Fibroblast of upper back skin (primary cell): ENCODE data around the gene RILPL2.
"Not testable (repeated sequence)": the region's sequence is repeated elsewhere in the genome, so short reads cannot be mapped to it uniquely, and the experiment has no call there.

Source experiments
- DNase-seq: peaks from one replicate; pipeline ENCODE4 v3.0.0-alpha.2; 2013

RILPL2 gene, protein sequence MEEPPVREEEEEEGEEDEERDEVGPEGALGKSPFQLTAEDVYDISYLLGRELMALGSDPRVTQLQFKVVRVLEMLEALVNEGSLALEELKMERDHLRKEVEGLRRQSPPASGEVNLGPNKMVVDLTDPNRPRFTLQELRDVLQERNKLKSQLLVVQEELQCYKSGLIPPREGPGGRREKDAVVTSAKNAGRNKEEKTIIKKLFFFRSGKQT

DNA sequence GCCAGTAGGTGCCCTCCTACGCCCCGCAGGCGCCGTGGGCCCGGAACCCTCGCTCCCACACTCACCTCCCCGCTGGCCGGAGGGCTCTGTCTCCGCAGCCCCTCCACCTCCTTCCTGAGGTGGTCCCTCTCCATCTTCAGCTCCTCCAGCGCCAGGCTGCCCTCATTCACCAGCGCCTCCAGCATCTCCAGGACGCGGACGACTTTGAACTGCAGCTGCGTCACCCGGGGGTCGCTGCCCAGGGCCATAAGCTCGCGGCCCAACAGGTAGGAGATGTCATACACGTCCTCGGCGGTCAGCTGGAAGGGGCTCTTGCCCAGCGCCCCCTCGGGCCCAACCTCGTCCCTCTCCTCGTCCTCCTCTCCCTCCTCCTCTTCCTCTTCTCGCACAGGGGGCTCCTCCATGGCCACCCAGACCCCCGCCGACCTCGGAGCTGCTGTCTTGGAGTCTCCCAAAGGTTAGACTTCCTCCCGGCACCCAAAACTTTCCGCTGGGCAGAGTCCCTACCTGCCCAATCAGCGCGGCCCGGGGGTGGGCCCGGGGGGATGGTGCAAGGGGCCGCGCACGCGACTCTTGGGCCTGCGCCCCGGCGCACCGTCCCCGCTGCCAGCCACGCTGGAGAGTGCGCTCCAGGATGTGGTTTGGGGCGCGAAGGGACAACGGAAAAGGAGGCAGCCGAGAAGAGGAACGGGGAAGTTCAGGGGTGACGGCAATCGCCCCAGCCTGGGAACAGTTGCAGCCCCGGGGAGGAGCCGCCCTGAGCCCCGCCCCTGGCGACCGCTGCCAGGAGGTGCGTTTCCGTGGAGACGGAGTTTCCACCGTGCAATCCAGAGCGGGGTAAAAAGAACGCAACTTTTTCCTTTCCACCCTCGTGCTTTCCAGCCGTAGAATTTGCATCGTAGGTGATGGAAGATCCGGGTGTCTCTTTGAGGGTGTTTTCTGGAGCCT is at the start of gene RILPL2:
Gene RILPL2 (minus strand): TSS at position 668 of the 948 bp plus-strand sequence. CDS start 264 bp downstream, at position 404.
- peak; percentile 62 for DNase-seq

DNA sequence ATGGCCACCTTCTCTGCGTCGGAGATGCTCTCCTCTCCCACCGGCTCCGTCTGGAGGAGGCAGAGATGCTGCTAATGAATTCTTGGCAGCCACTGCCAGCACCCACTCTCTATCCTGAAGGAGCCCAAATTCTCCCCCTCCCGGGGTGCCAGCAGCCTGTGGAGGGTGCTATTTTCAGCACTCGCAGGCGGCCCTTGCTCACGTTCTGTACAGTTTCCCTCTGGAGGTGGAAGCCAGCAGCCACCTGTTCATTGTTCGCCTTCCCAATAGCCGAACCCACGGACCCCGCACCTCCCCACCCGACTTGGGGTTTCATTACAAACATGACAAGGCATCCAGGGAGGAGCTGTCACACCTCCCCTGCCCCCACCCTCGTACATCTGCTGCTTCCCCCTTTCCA is 49.3 kb upstream of the RILPL2 start:
- DNase-seq, result no peak

DNA sequence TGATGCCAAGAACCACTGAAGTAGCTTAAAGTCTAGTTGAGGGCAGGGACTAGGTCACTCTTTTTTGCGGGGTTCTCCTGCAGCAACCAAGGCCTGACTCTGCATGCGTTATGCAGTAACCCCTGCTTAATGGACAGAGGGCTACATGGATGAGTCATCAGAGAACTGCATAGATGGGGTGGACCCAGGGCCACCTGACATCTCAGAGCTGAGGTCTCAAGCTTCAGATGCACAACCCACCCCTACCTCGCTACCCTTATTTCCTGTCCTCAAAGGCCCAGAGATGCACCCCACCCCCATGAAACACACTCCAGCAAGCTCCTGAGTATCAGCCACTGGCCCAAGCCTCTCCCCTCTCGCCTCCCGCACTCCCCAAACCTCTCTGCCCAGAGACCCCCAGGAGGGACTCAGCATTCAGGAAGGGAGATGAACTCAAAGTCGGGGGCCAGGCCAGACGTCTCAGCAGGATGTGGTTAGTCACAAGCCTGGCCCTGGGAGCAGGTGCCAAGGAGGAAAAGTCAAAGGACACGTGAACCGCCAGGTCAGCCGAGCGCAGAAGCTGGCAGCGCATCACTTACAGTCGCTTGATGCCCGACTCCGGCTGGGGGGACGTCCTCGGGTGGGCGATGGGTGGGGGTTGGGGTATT is 47.2 kb upstream of the RILPL2 start:
- DNase-seq, result no peak

DNA sequence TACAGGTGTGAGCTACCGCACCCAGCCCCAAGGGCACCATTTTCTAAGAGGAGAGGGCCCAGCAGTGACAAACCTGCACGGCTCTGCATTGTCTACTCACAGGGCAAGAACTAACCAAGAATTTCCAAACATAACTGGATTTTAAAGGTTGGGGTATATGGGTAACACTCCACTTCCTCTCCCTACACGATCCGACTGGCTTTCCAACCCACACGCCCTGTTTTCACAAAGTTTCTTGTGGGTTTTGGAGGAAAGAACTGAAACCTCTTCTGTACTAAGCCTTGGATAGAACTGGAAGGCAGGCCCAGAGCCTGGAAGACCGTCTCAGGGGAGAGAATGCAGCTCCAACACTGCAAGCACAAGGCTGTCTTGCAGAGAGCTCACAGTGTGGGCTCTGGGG is 46.4 kb upstream of the RILPL2 start:
- DNase-seq, result no peak

DNA sequence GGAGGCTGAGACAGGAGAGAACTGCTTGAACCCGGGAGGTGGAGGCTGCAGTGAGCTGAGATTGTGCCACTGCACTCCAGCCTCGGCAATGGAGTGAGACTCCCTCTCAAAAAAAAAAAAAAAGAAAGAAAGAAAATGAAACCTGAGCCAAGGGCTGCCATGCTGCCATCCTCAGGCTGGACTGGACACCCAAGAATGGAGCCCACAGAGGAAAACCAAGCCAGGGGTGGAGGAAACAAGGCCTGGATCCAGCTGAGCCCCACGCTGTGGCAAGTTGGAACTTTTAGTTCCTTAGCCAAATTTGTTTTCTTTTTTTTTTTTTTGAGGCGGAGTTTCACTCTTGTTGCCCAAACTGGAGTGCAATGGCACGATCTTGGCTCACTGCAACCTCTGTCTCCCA is 44.8 kb upstream of the RILPL2 start:
- not testable (repeated sequence) for DNase-seq

DNA sequence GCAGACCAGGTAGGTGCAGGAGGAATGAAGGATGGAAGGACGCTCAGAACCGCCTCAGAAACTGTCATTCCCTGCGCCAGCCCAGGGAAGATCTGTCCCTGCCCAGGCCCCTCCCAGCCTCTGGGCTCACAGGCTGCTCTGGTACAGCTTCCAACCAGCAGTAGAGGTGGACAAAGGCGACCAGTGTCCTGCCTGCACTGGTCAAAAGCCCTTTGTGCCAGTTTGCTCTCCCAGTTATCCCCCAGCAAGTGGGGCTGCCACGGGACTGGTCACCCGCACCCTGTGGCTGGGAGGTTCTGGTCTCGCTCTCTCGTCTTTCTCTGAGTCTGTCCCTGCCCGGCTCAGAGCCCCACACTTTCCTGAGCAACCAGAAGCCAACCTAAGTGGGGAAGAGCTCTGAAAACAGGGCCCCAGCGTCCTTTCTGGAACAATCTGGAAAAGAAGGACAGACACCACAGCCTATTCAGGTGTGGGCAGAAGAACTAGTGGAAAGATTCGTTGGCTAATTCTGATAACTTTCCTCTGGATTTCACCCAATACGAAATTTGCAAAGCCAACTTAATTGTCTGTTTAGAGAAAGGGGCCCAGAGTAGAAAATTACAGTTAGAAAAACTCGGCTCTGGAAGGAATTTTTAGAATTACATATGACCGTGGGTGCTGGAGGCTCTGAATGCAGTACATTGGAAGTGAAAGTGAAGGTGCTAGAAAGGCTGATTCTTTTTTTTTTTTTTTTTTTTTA is 43.1 kb upstream of the RILPL2 start:
- no peak for DNase-seq

DNA sequence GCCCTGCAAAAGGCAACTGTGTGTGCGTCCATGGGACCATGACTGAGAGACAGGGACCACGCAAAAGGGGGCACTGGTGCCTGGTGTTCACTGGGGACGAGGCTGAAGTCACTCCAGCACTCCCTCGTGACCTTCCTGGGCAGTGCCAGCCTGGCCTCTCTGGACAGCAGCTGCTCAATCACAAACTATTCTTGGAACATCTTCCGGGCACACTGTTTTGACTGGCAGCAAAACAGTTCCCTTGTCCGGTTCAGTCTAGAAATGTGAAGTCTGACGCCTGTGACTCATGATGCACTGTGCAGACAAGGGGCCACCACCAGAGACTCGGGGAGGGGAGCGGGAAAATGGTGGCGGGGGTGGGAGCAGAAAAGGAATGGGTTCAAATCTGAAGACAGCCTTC is 42.3 kb upstream of the RILPL2 start:
- DNase-seq, result no peak

DNA sequence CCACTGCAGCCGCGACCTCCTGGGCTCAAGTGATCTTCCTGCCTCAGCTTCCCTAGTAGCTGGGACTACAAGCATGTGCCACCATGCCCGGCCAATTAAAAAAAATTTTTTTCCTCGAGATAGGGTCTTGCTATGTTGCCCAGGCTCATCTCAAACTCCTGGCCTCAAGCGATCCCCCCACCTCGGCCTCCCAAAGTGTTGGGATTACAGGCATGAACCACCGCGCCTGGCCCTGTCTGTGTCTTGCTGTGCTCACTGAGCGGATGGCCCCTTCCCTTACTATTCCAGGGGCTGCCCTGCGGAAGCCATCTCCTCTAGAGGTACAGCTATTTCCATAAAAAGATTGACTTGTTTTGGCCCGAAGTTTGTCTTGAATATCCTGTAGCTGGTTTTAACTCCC is 41.6 kb upstream of the RILPL2 start:
- no peak for DNase-seq

DNA sequence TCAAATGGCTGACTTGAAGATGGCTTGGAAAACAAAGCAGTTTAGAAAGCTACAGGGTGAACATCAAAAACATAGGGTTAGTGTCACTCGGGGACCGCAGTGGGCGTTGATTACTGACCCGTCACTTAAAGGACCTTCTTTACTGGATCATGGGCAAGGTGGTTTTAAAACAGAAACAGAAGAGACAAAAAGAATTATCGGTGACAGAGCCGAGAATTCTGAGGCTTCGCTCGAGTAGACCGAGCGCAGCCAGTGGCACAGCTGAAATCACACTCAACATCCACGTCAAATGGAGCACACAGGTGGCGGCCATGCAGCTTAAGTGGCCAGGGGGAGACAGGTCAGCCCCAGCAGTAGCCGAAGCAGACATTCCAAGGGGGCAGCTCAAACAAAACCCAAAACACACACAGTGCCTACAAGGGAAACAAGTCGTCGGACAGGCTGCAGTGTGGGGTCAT is 38.8 kb upstream of the RILPL2 start:
- DNase-seq, result no peak

DNA sequence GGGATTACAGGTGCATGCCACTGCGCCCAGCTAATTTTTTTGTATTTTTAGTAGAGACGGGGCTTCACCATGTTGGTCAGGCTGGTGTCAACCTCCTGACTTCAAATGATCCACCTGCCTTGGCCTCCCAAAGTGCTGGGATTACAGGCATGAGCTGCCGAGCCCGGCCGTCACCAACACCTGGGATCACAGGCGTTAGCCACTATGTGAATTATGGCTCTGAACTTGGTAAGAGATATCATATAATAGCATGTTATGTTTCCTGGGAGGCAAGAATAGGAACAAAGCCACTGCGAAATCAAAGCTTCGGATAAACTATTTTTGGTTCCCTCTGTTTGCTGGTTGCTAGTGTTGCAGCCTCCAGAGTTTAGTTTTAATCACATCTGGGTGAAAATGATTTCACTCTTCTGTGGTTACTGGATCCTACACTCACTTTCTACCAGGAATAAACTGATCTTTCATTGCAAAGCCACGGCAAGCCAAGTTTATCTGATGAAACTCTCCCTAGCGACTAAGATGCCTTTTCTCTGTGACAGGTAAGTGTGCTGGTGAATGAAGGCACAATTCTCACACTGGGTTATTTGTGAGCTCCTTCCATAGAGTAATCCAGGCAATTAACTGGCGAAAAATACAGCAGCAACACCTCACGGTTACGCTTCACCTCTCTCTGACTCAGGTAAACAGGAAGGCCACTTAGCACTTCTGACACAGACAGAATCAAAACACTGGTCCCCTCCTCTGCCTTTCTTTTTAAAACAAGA is 38.2 kb upstream of the RILPL2 start:
- DNase-seq, result no peak

DNA sequence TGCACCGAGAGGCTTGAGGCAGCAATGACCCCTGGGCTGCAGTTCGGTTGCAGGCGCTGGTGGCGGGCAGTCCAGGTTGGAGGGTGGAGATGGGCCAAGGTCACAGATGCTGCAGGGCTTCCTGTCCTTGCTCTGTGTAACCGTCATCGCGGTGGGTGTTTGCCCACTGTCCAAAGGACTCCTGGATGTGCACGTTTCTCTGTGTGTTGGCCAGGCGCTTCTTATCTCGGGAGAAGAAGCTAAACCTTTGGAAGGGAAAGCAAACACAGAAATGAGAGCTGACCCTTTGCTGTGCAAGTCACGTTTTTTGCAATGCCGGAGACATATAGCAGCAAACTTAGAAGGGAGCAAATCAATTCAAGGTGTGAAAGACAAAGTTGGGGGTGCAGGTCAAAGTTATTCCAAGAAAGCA is 36.0 kb upstream of the RILPL2 start:
- DNase-seq, result no peak

DNA sequence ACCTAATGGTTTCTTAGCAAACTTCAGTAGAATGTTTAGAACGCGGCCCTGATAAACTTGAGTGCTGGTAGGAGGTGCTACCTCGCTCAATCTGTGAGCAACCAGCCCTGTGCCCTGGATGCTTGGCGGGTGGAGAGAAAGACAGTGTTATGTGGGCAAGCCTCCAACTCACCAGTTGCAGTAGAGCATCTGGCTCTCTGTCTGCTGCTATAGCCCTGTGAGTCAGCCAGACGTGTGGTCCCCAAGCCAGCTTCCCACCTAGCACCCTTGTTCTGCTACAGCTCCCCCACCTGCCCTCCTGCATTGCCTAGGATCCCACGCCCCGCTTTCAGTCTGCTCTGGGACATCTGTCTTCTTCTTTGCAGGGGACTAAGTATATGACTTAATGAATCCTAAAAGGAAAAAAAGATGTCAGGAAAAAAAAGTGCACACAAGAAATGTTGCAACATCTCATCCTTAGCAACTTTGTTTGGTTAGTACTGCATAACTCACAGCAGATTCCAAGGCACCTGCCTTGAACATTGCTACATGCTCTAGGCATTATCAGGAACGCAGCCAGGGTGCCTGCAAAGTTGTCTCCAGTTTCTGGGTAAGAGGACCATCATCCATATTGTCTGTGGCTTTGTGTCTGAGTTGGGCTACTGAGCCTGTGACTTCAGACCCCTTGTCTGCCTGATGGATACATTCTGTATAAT is 35.0 kb upstream of the RILPL2 start:
- peak; percentile 68 for DNase-seq

DNA sequence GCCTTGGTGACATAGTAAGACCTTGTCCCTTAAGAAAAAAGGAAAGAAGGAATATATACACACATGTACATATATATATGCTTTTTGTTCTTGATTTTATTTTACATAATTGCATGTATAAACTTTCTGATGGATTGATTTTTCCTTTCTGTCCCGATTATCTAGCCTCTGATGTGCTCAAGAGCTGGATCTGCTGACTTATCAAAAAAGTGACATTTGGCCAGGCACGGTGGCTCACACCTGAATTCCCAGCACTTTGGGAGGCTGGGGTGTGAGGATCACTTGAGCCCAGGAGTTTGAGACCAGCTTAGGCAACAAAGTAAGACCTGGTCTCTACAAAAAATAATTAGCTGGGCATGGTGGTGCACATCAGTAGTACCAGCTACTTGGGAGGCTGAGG is 33.5 kb upstream of the RILPL2 start:
- no peak for DNase-seq

DNA sequence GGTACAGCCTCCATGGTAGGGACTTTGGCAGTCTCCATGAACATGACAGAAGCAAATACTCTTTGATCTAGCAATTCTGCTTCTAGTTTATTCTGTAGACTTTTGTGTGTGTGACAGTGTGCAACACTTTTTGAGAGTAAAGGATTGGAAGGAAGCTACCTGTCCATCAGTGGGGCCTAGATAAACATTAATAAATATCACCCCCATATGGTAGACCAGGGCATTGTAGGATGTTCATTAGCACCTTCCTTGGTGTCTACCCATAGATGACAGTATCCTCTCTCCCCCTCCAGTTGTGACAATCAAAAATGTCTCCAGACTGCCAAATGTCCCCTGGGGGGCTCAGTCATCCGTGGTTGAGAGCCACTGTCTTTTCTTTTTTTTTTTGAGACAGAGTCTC is 32.3 kb upstream of the RILPL2 start:
- no peak for DNase-seq

DNA sequence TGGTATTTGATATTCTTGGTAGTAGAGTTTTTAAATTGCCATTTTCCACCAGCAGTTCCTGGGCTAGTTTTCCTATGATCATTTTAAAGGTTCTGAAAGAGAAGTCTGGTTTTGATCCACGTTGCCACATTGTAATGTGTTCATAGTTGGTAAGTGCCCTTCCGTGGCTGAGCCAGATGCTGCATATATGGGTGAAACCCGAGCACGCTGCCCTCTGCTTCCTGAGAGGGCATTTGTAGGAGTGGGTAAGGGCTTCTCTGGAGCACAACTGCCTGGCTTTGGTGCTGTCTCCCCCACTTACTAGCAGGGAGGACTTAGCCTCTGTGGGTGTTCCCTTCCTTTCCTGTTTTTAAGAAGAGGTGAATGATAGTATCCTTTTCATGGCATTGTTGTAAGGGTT is 28.6 kb upstream of the RILPL2 start:
- no peak for DNase-seq

DNA sequence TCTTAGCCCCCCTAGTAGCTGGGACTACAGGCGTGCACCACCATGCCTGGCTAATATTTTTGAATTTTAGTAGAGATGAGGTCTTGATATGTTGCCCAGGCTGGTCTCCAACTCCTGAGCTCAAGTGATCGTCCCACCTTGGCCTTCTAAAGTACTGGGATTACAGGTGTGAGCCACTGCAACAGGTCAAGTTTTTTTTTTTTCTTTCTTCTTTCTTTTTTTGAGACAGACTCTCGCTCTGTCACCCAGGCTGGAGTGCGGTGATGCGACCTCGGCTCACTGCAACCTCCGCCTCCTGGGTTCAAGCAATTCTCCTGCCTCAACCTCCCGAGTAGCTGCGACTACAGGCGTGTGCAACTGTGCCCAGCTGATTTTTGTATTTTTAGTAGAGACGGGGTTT is 26.7 kb upstream of the RILPL2 start:
- not testable (repeated sequence) for DNase-seq

DNA sequence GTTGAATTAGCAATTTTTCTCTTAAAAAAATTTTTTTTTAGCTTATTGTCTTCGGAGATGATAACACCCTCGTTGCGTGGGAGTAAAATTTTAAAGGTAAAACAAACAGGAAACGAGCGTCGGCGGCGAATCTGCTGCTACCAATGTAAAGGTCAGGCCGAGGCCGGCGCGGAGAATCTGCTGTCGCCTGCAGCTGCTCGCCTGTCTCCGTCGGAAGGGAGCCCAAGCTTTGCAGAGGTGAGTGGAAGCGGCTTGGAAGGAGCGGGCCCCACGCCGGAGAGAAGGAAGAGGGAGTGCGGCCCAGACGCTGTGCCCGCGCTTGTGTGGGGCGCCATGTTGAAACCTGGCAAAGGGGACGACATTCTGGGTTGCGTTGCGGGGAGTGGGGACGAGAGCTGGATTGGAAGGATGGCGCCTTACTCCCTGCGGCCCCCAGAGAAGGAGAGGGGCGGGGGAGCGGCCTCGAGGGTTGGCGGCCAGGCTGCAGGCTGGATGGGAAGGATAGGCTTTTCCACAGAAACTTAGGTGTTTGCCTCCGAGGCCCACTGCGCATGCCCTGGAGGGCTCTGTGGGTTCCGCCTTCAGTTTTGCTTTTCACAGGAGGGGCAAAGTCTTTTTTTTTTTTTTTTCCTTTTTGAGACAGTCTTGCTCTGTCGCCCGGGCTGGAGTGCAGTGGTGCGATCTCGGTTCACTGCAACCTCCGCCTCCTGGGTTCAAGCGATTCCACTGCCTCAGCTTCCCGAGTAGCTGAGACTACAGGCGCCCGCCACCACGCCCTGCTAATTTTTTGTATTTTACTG is 21.7 kb upstream of the RILPL2 start, which contains the start of gene SNRNP35:
Gene SNRNP35 (plus strand): TSS at position 160 of the 800 bp plus-strand sequence. CDS start 7,402 bp downstream, outside the sequence.
- DNase-seq, result peak; percentile 87

DNA sequence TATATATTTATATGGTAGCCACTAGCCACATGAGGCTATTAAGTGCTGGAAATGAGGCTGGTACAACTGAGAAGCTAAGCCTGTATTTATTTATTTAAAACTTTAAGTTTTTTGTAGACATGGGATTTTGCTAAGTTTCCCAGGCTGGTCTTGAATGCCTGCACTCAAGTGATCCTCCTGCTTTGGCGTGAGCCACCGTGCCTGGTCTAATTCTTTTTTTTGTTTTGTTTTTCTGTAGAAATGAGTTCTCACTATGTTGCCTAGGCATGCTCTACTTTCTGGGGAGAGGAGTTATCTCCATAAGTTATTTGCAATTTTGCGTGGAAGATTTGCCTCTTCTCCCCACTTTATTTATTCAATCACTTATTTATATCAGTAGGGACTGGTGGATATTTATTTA is 16.7 kb upstream of the RILPL2 start:
- DNase-seq, result no peak

DNA sequence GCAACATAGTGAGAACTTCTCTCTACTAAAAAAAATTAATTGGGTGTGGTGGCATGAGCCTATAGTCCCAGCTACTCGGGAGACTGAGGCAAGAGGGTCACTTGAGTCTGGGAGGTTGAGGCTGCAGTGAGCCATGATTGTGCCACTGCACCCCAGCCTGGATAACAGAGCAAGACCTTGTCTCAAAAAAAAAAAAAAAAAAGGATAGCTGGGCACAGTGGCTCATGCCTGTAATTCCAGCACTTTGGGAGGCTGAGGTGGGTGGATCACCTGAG is 15.7 kb upstream of the RILPL2 start:
- DNase-seq, result not testable (repeated sequence)

DNA sequence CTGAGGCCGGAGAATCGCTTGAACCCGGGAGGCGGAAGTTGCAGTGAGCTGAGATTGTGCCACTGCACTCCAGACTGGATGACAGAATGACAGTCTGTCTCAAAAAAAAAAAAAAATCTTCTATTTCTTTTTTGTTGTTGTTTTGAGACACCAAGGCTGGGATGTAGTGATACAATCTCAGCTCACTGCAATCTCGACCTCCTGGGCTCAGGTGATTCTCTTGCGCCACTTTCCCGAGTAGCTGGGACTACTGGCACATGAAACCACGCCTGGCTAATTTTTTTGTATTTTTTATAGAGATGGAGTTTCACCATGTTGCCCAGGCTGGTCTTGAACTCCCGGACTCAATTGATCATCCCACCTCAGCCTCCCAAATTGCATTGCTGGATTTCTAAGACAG is 14.2 kb upstream of the RILPL2 start:
- no peak for DNase-seq

DNA sequence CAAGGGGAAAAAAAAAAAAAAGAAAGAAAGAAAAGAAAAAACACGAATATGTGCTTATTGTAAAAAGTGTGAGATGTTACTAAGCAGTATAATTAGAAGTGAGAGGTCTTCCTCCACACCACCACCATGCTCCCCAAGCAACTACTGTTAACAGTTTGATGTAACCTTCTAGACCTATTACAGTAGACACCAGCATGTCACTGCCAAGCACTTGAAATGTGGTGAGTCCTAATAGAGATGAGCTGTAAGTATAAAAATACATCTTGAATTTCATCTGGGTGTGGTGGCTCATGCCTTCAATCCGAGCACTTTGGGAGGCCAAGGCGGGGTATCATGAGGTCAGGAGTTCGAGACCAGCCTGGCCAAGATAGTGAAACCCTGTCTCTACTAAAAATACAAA is 13.4 kb upstream of the RILPL2 start:
- DNase-seq, result no peak
